B cell (primary cell): Measurements from ENCODE around the gene ADAMTS5. TPM values are rescaled to one million over a fixed set of nuclear protein-coding genes. Genes with fewer than 3 reads are reported as not detected.

ENCODE experiments used
- ATAC-seq: fragments of 200-7000 bp; cut with Tn5 transposase; one replicate; pipeline ENCODE4 v1.10.0; 2021; ENCODE audit warnings: low read depth, mild to moderate bottlenecking, moderate number of reproducible peaks, moderate library complexity
- CTCF ChIA-PET: fragments of 350-600 bp; sonication (Branson Sonifier 250); formaldehyde crosslinking; loops from one replicate; lab custom pipeline; 2021; ENCODE audit warnings: antibody characterized with exemption, inconsistent platforms; lab: Charles Lee
- POLR2A ChIA-PET: fragments of 350-600 bp; sonication (Branson Sonifier 250); formaldehyde crosslinking; loops from one replicate; lab custom pipeline; 2021; ENCODE audit warnings: antibody characterized with exemption; lab: Charles Lee
- DNase-seq: peaks from one replicate; pipeline ENCODE4 v3.0.0; 2013
- H2AFZ ChIP-seq: 2 replicates; pipeline ENCODE4 v1.6.1; 2012; ENCODE audit warnings: mild to moderate bottlenecking, low read depth, low read length; ENCODE audit not compliant: insufficient read depth, poor library complexity, severe bottlenecking
- H3K27ac ChIP-seq, 2 donors: 1 replicate in 1 of 2; 2 replicates in 1 of 2; pipeline ENCODE4 v1.5.1; 2012 to 2013; ENCODE audit warnings: low read length in 2 of 2, mild to moderate bottlenecking in 2 of 2, moderate library complexity in 1 of 2
- H3K27me3 ChIP-seq, 4 experiments: fragments of 200-600 bp in 1 of 4; sonication (generic) in 1 of 4; replicated peaks in 1 of 4; 1 replicate in 2 of 4; 2 replicates in 2 of 4; pipeline versions ENCODE4 v1.6.1 to v1.7.0; 2013 to 2016; ENCODE audit warnings: low read length in 3 of 4, mild to moderate bottlenecking in 2 of 4, mixed read lengths in 1 of 4, moderate library complexity in 1 of 4; ENCODE audit not compliant: insufficient read depth in 4 of 4, control insufficient read depth in 3 of 4; ENCODE audit errors: control extremely low read depth in 1 of 4
- H3K36me3 ChIP-seq, 2 experiments: replicated peaks in 1 of 2; 1 replicate in 1 of 2; 2 replicates in 1 of 2; pipeline versions ENCODE4 v1.6.1 to v1.7.1; 2013; ENCODE audit warnings: low read length in 1 of 2; ENCODE audit not compliant: insufficient read depth in 2 of 2, control insufficient read depth in 1 of 2; ENCODE audit errors: control extremely low read depth in 1 of 2, extremely low read depth in 1 of 2
- H3K4me1 ChIP-seq, 2 donors: fragments of 200-600 bp in 1 of 2; sonication (generic) in 1 of 2; 1 replicate in 1 of 2; 2 replicates in 1 of 2; pipeline versions ENCODE4 v1.5.1 to v1.6.1; 2013 to 2017; ENCODE audit warnings: low read length in 2 of 2; ENCODE audit not compliant: control insufficient read depth in 2 of 2, insufficient read depth in 2 of 2
- H3K4me2 ChIP-seq: replicated peaks from 2 replicates; pipeline ENCODE3; 2012; ENCODE audit warnings: mild to moderate bottlenecking, low read depth, low read length; ENCODE audit not compliant: poor library complexity, severe bottlenecking
- H3K4me3 ChIP-seq, 5 experiments: fragments of 200-600 bp in 1 of 5; sonication (generic) in 1 of 5; 1 replicate in 3 of 5; 2 replicates in 2 of 5; pipeline versions ENCODE4 v1.5.1 to v1.7.0; 2011 to 2016; ENCODE audit warnings: low read length in 4 of 5, mild to moderate bottlenecking in 4 of 5, low read depth in 2 of 5, control low read depth in 1 of 5, moderate library complexity in 1 of 5; ENCODE audit not compliant: insufficient read depth in 1 of 5; ENCODE audit errors: control extremely low read depth in 1 of 5, extremely low read depth in 1 of 5
- H3K79me2 ChIP-seq: fragments of 200-600 bp; sonication (generic); one replicate; pipeline ENCODE4 v1.6.0; 2016; ENCODE audit warnings: low read length; ENCODE audit not compliant: control insufficient read depth, insufficient read depth
- H3K9ac ChIP-seq: fragments of 200-600 bp; sonication (generic); 2 replicates; pipeline ENCODE4 v1.6.1; 2017; ENCODE audit warnings: mild to moderate bottlenecking, low read length, moderate library complexity
- H3K9me3 ChIP-seq, 3 donors: one replicate each; pipeline versions ENCODE4 v1.6.1 to v1.7.1; 2013; ENCODE audit warnings: low read length in 2 of 3; ENCODE audit not compliant: control insufficient read depth in 2 of 3, insufficient read depth in 1 of 3; ENCODE audit errors: control extremely low read depth in 1 of 3
- H4K20me1 ChIP-seq: 2 replicates; pipeline ENCODE4 v1.6.0; 2012; ENCODE audit warnings: mild to moderate bottlenecking, low read length; ENCODE audit not compliant: insufficient read depth, control insufficient read depth, poor library complexity, severe bottlenecking
- H3K27ac Mint-ChIP-seq: one replicate; pipeline ENCODE4 v1.8.0; 2021; ENCODE audit warnings: mixed read lengths
- H3K27me3 Mint-ChIP-seq: one replicate; pipeline ENCODE4 v1.8.0; 2021; ENCODE audit warnings: mixed read lengths
- H3K4me1 Mint-ChIP-seq: one replicate; pipeline ENCODE4 v1.8.0; 2021; ENCODE audit warnings: mixed read lengths
- H3K4me3 Mint-ChIP-seq: one replicate; pipeline ENCODE4 v1.8.0; 2021; ENCODE audit warnings: mixed read lengths
- H3K9me3 Mint-ChIP-seq: one replicate; pipeline ENCODE4 v1.8.0; 2022; ENCODE audit warnings: mixed read lengths; ENCODE audit not compliant: insufficient read depth
- EZH2 ChIP-seq: IDR thresholded peaks from 2 replicates; pipeline ENCODE4 v1.6.1; 2012; ENCODE audit warnings: borderline replicate concordance, low read depth, mild to moderate bottlenecking, moderate library complexity, low read length; ENCODE audit not compliant: insufficient read depth, poor library complexity, severe bottlenecking
- WGBS: methylation state at CpG from one replicate; pipeline ENCODE4 v1.1.5; 2013; ENCODE audit warnings: missing lambda C conversion rate; ENCODE audit not compliant: insufficient coverage; 5-methylcytosine and 5-hydroxymethylcytosine counted together
- intact Hi-C: fragments of 100-400 bp; cut with micrococcal nuclease; formaldehyde crosslinking; loops from one replicate; pipeline ENCODE4 v1.10.0; 2022
- polyA plus RNA-seq: library from polyadenylated mRNA; depleted of rRNA; stranded (reverse); fragments of >200 nt; gene quantifications from 2 replicates; pipeline ENCODE4 v1.2.3, GENCODE V29; 2012
- small RNA-seq: library from RNA; depleted of rRNA; stranded (forward); fragments of <200 nt; gene quantifications from one replicate; pipeline ENCODE3, GENCODE V24; 2012; ENCODE audit warnings: low replicate concordance, low read depth; ENCODE audit not compliant: insufficient read length
- total RNA-seq, 2 donors: library from RNA; stranded (reverse); fragments of 120-200 nt in 1 of 2; gene quantifications; 1 replicate in 1 of 2; 2 replicates in 1 of 2; pipeline versions ENCODE4 v1.2.3 to v1.2.4, GENCODE V29; 2013 to 2022
- TF ChIP-seq, protein P1 (sequence below): fragments of 200-600 bp; IDR thresholded peaks from one replicate; pipeline ENCODE4 v1.8.0; 2022; ENCODE audit warnings: antibody characterized with exemption, mild to moderate bottlenecking

ADAMTS5 gene
- total and polyA plus RNA-seq, 2 donors (not counting 1 experiment from before 2014, with no cell fraction given): 0.01 TPM; not detected in 1

DNA sequence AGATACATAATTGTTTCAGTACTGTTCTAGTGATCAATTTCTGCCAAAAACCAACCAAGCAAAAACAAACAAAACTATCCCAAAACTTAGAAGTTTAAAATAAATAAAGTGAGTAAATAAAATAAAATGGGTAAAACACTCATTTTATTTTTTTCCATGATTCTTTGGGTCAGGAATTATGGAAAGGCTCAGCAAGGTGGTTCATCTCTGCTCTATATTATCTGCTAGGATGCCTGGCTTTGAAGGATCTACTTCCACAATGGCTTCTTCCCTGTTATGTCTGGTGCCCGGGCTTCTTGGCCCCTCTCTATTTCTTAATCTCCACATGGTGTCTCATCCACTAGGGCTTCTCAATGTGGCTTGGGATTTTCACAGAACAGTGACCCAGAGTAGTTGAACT lies 92.5 kb downstream of the ADAMTS5 start:
- intact Hi-C loops: no loop called here
- Histone ChIP-seq H2AFZ (no peak overlapping the region), H3K9me3 (peaks cover 0 to 2% (median 0%) of the 10 kb centered on the region in 3 donors), H4K20me1 (no peaks in the 10 kb centered on the region), H3K4me2 (no peak overlapping the region), H3K4me3 (no peak overlapping the region), H3K27me3 (no peaks in the 10 kb centered on the region), H3K27ac (no peak overlapping the region), H3K4me1 (no peaks in the 10 kb centered on the region), H3K36me3 (no peaks in the 10 kb centered on the region), H3K79me2 (no peaks in the 10 kb centered on the region), H3K9ac (no peak overlapping the region)
- Mint-ChIP-seq H3K27ac (no peak overlapping the region), H3K4me3 (no peak overlapping the region), H3K9me3 (no peaks in the 10 kb centered on the region), H3K27me3 (no peaks in the 10 kb centered on the region), H3K4me1 (no peaks in the 10 kb centered on the region)
- no peak for DNase-seq
- no peak for ATAC-seq
- CTCF ChIA-PET: no interaction called here
- TF ChIP-seq, protein P1, sequence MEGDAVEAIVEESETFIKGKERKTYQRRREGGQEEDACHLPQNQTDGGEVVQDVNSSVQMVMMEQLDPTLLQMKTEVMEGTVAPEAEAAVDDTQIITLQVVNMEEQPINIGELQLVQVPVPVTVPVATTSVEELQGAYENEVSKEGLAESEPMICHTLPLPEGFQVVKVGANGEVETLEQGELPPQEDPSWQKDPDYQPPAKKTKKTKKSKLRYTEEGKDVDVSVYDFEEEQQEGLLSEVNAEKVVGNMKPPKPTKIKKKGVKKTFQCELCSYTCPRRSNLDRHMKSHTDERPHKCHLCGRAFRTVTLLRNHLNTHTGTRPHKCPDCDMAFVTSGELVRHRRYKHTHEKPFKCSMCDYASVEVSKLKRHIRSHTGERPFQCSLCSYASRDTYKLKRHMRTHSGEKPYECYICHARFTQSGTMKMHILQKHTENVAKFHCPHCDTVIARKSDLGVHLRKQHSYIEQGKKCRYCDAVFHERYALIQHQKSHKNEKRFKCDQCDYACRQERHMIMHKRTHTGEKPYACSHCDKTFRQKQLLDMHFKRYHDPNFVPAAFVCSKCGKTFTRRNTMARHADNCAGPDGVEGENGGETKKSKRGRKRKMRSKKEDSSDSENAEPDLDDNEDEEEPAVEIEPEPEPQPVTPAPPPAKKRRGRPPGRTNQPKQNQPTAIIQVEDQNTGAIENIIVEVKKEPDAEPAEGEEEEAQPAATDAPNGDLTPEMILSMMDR: no peak
- TF ChIP-seq EZH2: no peak
- POLR2A ChIA-PET: no interaction called here
- 100% methylated on average over 1 of the region's 1 CpG for WGBS

Small RNAs within 50 kb of the gene (small RNA-seq; reads per million reads assigned to genes)
- not detected for gene MIR4759

Other genes with a start within 250 kb of the ADAMTS5 start
- gene ADAMTS1, start 121.7 kb downstream of the ADAMTS5 start, total RNA-seq: not detected in 2 replicates
- 0.20 TPM in 1 of 2 replicates, not detected in the other for gene ADAMTS1, start 121.7 kb downstream of the ADAMTS5 start, polyA plus RNA-seq